ENCODE data around the gene ZNRF4.

ZNRF4 gene

DNA sequence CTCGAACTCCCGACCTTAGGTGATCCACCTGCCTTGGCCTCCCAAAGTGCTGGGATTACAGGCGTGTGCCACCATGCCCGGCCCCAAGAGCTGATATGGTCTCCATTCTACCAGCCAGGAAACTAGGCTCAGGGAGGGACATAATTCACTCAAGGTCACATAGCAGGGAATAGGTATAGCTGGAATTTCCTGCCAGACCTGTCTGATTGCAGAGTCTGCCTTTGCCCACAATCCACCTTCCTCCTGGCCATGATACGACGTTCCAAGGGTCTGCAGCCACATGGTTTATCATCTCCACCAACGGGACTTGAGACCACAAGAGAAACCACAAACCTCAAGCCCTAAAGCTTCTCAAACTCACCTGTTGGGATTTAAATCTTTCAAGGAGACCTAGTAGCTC, 32.0 kb downstream of the ZNRF4 start:
- H3K79me2 ChIP-seq (ENCODE audit: low read length): no peaks in the 10 kb centered on the region
- no peak overlapping the region for H3K9ac ChIP-seq (ENCODE audit: low read length)
- H3K9me3 ChIP-seq (replicated peaks; ENCODE audit: insufficient read depth, low read length): no peaks in the 10 kb centered on the region
- no peak overlapping the region for H3K27ac ChIP-seq (ENCODE audit: low read length)
- no peaks in the 10 kb centered on the region for H4K20me1 ChIP-seq (ENCODE audit: insufficient read depth, low read length)
- peaks cover 93% of the 10 kb centered on the region for H3K27me3 ChIP-seq (replicated peaks; ENCODE audit: insufficient read depth, low read length)
- H2AFZ ChIP-seq (ENCODE audit: low read length): no peak overlapping the region
- no peak overlapping the region for H3K4me3 ChIP-seq (ENCODE audit: low read length)
- no peaks in the 10 kb centered on the region for H3K36me3 ChIP-seq (replicated peaks; ENCODE audit: insufficient read depth, low read length)
- H3K4me2 ChIP-seq (ENCODE audit: low read depth, low read length): no peak overlapping the region
- no peaks in the 10 kb centered on the region for H3K4me1 ChIP-seq (ENCODE audit: low read length)
- no peaks in the 10 kb centered on the region for H3K9me2 ChIP-seq (replicated peaks; ENCODE audit: insufficient read depth, low read length)
- H3F3A ChIP-seq (ENCODE audit: insufficient read depth, low read length): no peaks in the 10 kb centered on the region
- DNase-seq: no peak
- TF ChIP-seq EZH2 (optimal IDR thresholded peaks at IDR 0.05; ENCODE audit: low read depth, low read length) (no peak), EZH2phosphoT487 (IDR thresholded peaks at IDR 0.05; ENCODE audit: low read length) (no peak)

DNA sequence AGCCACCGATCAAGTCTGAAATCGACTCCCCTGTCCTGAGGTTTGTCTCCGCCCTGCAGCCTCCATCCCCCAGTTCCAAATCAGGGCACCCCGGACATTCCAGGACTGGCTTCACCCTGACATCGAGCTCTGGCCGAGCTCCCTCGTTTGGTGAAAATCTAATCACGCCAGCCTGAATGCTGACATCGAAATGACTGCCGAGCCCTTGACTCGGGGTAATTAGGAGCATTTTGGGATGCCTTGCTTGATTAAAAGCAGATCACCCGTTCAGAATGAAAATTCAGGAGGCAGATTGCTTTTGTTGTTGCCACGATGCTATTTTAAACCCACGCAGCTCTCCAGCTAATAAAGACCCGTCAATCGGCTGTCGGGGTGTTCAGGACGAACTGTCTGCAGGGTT, 34.3 kb downstream of the ZNRF4 start:
- Histone ChIP-seq H3K4me2 (ENCODE audit: low read depth, low read length) (no peak overlapping the region), H3K4me3 (ENCODE audit: low read length) (no peak overlapping the region), H3F3A (ENCODE audit: insufficient read depth, low read length) (no peaks in the 10 kb centered on the region), H3K79me2 (ENCODE audit: low read length) (no peaks in the 10 kb centered on the region), H3K9me3 (replicated peaks; ENCODE audit: insufficient read depth, low read length) (no peaks in the 10 kb centered on the region), H4K20me1 (ENCODE audit: insufficient read depth, low read length) (no peaks in the 10 kb centered on the region), H3K9ac (ENCODE audit: low read length) (no peak overlapping the region), H3K27me3 (replicated peaks; ENCODE audit: insufficient read depth, low read length) (peaks cover 94% of the 10 kb centered on the region), H3K9me2 (replicated peaks; ENCODE audit: insufficient read depth, low read length) (no peaks in the 10 kb centered on the region), H3K27ac (ENCODE audit: low read length) (no peak overlapping the region), H3K4me1 (ENCODE audit: low read length) (no peaks in the 10 kb centered on the region), H2AFZ (ENCODE audit: low read length) (no peak overlapping the region), H3K36me3 (replicated peaks; ENCODE audit: insufficient read depth, low read length) (no peaks in the 10 kb centered on the region)
- TF ChIP-seq, protein P1, sequence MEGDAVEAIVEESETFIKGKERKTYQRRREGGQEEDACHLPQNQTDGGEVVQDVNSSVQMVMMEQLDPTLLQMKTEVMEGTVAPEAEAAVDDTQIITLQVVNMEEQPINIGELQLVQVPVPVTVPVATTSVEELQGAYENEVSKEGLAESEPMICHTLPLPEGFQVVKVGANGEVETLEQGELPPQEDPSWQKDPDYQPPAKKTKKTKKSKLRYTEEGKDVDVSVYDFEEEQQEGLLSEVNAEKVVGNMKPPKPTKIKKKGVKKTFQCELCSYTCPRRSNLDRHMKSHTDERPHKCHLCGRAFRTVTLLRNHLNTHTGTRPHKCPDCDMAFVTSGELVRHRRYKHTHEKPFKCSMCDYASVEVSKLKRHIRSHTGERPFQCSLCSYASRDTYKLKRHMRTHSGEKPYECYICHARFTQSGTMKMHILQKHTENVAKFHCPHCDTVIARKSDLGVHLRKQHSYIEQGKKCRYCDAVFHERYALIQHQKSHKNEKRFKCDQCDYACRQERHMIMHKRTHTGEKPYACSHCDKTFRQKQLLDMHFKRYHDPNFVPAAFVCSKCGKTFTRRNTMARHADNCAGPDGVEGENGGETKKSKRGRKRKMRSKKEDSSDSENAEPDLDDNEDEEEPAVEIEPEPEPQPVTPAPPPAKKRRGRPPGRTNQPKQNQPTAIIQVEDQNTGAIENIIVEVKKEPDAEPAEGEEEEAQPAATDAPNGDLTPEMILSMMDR (IDR thresholded peaks at IDR 0.05; ENCODE audit: low read length): no peak
- TF ChIP-seq EZH2 (optimal IDR thresholded peaks at IDR 0.05; ENCODE audit: low read depth, low read length): no peak
- no peak for TF ChIP-seq EZH2phosphoT487 (IDR thresholded peaks at IDR 0.05; ENCODE audit: low read length)
- no peak for DNase-seq

DNA sequence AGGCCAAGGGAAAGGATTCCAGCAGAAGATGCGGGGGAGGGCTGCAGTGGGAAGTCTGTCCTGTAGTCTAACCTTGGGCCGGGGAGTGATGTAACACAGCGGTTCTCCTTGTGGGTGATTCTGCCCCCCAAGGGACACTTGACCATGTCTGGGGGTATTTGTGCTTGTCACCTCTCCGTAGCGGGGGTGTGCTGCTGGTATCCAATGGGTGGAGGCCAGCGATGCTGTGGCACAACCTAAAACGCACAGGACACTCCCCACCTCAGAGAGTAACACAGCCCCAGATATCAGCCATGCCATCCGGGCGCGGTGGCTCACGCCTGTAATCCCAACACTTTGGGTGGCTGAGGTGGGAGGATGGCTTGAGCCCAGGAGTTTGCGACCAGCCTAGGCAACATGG, 36.3 kb downstream of the ZNRF4 start:
- Histone ChIP-seq H3K4me3 (ENCODE audit: low read length) (no peak overlapping the region), H3F3A (ENCODE audit: insufficient read depth, low read length) (no peaks in the 10 kb centered on the region), H4K20me1 (ENCODE audit: insufficient read depth, low read length) (no peaks in the 10 kb centered on the region), H3K79me2 (ENCODE audit: low read length) (no peaks in the 10 kb centered on the region), H3K9me3 (replicated peaks; ENCODE audit: insufficient read depth, low read length) (no peaks in the 10 kb centered on the region), H3K9me2 (replicated peaks; ENCODE audit: insufficient read depth, low read length) (no peaks in the 10 kb centered on the region), H3K27ac (ENCODE audit: low read length) (no peak overlapping the region), H3K4me1 (ENCODE audit: low read length) (no peaks in the 10 kb centered on the region), H3K27me3 (replicated peaks; ENCODE audit: insufficient read depth, low read length) (peaks cover 95% of the 10 kb centered on the region), H3K36me3 (replicated peaks; ENCODE audit: insufficient read depth, low read length) (no peaks in the 10 kb centered on the region), H2AFZ (ENCODE audit: low read length) (no peak overlapping the region), H3K4me2 (ENCODE audit: low read depth, low read length) (no peak overlapping the region), H3K9ac (ENCODE audit: low read length) (no peak overlapping the region)
- TF ChIP-seq EZH2phosphoT487 (IDR thresholded peaks at IDR 0.05; ENCODE audit: low read length) (no peak), EZH2 (optimal IDR thresholded peaks at IDR 0.05; ENCODE audit: low read depth, low read length) (no peak)
- TF ChIP-seq, protein P1 (IDR thresholded peaks at IDR 0.05; ENCODE audit: low read length): no peak
- DNase-seq: no peak

DNA sequence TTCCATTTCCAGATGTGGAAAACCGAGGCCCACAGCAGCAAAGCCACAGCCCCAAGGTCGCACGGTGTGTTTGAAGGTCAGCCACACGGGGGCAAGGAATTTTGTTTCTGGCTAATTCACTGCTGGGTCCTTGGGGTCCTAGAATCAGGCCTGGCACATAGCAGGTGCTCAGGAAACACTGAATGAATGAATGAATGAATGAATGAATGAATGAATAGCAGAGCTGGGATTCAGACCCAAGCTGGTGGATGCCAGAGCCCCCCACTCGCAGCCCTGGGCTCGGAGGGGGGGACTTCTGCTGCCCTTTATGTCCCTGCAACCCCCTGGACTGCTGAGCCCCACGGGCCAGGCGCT, 37.0 kb downstream of the ZNRF4 start:
- Histone ChIP-seq H2AFZ (ENCODE audit: low read length) (no peak overlapping the region), H3K4me3 (ENCODE audit: low read length) (no peak overlapping the region), H3K4me2 (ENCODE audit: low read depth, low read length) (no peak overlapping the region), H3K9me3 (replicated peaks; ENCODE audit: insufficient read depth, low read length) (no peaks in the 10 kb centered on the region), H3K79me2 (ENCODE audit: low read length) (no peaks in the 10 kb centered on the region), H3K9me2 (replicated peaks; ENCODE audit: insufficient read depth, low read length) (no peaks in the 10 kb centered on the region), H4K20me1 (ENCODE audit: insufficient read depth, low read length) (no peaks in the 10 kb centered on the region), H3K36me3 (replicated peaks; ENCODE audit: insufficient read depth, low read length) (no peaks in the 10 kb centered on the region), H3K9ac (ENCODE audit: low read length) (no peak overlapping the region), H3K27ac (ENCODE audit: low read length) (no peak overlapping the region), H3F3A (ENCODE audit: insufficient read depth, low read length) (no peaks in the 10 kb centered on the region), H3K27me3 (replicated peaks; ENCODE audit: insufficient read depth, low read length) (peaks cover 94% of the 10 kb centered on the region), H3K4me1 (ENCODE audit: low read length) (no peaks in the 10 kb centered on the region)
- no peak for DNase-seq
- TF ChIP-seq EZH2phosphoT487 (IDR thresholded peaks at IDR 0.05; ENCODE audit: low read length) (no peak), EZH2 (optimal IDR thresholded peaks at IDR 0.05; ENCODE audit: low read depth, low read length) (no peak)
- TF ChIP-seq, protein P1 (IDR thresholded peaks at IDR 0.05; ENCODE audit: low read length): no peak

Measured in MM.1S (cell line).